GM19328 (cell line): ENCODE data around the gene MME.
"Not testable (repeated sequence)": the region's sequence is repeated elsewhere in the genome, so short reads cannot be mapped to it uniquely, and the experiment has no call there.

ENCODE experiments used
- ATAC-seq: cut with Tn5 transposase; IDR thresholded peaks from one replicate; pipeline ENCODE4 v1.9.1; 2021; ENCODE audit warnings: mild to moderate bottlenecking, moderate library complexity; ENCODE audit not compliant: unreplicated experiment

MME gene

GRCh38 chr3:155083313-155083905 is 3.3 kb downstream of the MME start:
- no peak for ATAC-seq

GRCh38 chr3:155084567-155084966 is 4.4 kb downstream of the MME start:
- no peak for ATAC-seq

DNA sequence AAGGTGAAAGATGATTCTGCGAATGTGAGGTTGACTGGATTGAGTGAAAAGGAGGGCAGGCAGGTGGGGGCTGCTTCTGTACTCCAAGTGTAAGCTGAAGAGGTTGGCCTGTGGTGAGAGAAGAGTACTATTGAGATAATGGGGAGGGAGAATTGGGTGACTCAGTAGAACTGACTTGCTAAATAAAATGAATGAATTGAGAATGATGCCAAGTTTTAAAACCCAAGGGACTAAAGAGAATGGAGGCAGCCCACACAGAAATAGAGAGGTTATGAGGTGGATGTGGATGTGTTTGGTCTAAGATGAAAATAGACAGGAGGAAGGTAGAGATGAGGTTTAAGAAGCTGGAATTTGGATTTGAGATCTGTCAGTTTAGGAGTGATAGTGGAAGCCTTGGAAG is 5.9 kb downstream of the MME start:
- no peak for ATAC-seq

GRCh38 chr3:155088706-155089345 is 8.7 kb downstream of the MME start:
- no peak for ATAC-seq

GRCh38 chr3:155089495-155089894 is 9.4 kb downstream of the MME start:
- ATAC-seq = no peak

GRCh38 chr3:155093261-155093660 is 13.1 kb downstream of the MME start:
- ATAC-seq = no peak

DNA sequence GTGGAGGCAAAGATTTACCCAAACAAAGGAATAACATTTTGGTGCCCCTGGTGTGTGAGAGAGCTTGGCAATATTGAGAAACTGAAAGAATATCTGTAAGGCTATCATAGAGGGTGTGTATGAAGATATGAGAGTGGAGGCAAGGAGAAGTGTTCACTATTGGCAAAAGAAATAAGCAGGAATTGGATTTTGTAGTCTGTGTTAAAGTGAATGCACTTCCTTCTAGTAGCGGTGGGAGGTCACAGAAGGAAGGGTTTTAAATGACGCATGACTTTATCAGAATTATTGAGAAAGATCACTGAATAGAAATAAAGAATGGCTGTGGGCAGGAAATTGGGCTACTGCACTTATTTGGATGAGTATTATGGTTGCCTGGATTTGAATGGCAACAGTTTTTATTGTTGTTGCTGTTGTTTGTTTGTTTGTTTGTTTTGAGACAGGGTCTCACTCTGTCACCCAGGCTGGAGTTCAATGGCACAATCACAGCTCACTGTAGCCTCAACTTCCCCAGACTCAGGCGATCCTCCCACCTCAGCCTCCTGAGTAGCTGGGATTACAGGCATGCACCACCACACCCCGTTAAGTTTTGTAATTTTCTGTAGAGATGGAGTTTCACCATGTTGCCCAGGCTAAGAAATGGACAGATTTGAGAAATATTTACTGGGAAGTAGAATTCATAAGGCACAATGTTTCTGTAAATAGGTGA is 16.3 kb downstream of the MME start:
- ATAC-seq = no peak

- no peak for ATAC-seq
Observed at GRCh38 chr3:155097009-155097349, 16.9 kb downstream of the MME start.

DNA sequence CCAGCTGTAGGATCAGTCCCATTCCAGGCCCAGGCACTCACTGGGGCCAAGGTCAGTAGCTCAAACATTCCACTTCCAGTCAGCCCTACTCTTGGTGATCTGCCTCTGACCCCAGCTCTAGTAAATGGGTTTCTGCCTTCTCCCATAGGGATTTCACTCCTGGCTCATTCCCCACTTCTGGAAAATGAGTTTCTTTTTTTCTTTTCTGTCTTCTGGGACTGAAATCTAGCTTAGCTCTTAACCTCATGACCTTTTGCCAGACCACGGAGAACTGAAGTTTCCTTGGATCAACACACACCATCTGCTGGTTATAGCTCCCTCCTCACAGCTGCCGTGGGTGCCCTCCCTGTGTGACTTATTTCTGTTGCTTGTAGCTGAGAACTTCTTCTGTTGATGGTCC is 21.3 kb downstream of the MME start:
- no peak for ATAC-seq

DNA sequence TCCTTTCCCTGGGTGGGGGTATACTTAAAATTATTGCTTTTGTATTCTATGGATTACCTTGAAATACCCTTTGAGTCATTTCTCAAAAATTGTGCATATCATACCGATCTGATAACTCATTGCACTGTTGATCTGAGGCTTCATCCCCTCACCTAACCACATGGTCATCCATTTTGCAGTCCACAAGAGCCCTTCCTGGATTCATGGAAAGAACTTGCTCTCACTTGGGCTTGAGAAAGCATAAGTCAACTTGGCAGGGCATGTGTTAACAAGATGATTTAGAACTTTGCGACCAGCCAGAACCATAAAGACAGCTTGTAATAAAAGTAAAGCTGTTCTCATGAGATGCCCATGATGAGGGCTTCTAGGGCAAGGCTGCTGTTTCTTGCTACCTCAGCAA is 22.2 kb downstream of the MME start:
- ATAC-seq = no peak

- no peak for ATAC-seq
Observed at GRCh38 chr3:155103686-155104085, 23.6 kb downstream of the MME start.

DNA sequence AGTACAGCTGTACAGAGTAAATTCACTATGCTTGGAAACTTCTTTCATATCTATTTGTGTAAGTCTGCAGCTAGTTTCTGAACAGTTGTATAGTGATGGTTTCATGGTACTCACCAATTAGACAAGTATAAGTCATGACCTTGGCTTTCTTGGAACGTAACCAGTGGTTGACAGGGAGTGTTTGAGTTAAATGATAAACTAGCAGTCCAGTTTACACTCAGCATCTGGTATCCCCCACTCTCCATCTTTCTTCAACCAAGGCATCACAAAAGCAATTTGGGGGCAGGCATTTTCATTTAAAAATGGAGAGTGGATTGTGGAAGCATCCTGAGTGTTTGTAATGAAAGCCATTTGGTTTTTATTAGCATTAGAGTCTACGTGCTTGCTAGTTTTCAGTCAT is 26.0 kb downstream of the MME start:
- no peak for ATAC-seq

- ATAC-seq = no peak
Observed at GRCh38 chr3:155110022-155110421, 29.9 kb downstream of the MME start.

DNA sequence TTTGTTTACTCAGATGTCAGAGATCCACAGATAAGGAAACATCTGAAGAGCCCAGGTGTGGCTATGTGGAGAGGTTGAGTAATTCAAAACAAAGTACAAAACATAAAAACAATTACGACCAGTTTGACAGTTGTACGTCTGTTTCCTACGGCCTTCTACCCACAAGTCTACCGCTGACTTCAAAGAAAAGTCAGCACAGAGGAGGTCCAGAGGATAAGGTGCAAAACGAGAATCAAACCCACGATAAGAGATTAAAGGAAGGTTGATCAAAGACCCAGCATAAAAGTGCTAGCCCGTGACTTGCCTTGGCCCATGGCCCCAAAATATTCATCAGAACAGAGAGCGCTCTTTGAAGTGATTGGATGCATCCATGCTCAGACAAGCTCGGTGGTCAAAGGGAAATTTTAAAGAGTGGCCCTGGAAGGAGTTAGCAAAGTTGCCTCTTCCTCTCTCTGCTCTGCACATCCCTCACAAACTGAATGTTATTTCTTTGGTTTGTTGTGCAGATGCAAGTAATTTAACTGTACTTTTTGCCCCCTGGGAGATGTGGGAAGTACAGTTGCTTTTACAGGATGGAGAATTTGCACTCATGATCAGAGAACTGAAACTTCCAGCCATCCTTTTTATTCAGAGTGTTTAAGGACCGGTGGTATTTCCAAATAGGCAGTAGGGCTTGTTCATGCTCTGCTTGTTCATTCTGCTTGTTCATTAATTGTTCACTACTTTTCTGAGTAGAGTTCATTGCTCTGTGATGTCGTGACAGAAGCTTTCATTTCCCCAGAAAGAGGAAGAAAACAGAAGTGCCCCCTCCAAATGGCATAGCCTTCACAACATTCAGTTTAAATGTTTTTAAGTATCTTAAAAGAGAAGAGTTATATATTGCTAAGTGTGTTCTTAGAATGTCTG is 31.1 kb downstream of the MME start:
- ATAC-seq = no peak

DNA sequence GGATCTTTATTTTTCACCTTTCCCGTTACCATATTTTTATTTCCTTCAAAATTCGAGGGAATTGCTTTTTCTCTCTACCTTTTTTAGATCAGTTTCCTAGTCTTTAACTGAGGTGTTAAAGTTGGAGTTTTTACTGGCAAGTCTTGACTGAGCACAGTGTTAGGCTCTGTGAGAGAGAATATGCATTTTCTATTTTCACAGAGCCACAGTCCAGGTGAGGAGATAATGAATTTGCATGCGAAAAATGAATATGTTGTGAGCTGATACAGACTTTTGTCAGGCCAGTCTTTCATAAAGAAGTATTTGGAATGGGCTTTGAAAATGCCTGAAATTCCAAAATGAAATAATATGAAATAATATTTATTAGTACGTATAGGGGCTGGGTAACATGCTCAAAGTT is 31.9 kb downstream of the MME start:
- ATAC-seq = no peak

DNA sequence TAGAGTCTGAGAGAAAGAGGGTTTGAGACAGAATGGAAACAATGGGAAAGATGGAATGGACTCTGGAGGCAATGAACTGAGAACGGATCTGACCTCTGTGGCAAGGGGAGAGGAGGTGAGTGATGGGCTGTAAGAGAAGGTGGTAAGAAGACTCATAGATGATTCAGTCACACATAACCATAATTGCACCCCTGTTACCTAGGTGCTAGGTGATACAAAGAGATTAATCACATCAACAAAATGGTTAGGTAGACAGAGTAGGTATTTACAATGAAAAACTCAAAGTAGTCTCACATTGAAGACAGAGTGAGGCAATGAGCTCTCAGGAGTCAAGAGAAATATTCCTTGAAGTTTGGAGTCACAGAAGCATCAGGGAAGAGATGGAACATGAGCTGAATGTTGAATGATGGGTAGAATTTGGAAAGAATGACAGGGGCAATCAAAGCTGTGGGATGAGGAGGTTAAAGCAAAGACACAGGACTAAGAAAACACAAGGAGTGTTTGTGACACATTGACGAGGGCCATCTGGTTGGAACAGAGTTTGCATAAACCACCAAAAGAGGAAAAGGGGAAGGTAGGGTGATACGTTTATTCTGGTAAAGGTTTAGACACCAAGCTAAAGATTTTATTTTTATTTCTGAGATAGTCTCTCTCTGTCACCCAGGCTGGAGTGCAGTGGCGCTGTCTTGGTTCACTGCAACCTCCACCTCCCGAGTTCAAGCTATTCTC is 32.7 kb downstream of the MME start:
- ATAC-seq = no peak

DNA sequence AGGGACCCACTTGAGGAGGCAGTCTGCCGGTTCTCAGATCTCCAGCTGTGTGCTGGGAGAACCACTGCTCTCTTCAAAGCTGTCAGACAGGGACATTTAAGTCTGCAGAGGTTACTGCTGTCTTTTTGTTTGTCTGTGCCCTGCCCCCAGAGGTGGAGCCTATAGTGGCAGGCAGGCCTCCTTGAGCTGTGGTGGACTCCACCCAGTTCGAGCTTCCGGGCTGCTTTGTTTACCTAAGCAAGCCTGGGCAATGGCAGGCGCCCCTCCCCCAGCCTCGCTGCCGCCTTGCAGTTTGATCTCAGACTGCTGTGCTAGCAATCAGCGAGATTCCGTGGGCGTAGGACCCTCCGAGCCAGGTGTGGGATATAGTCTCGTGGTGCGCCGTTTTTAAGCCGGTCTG is 44.6 kb downstream of the MME start:
- ATAC-seq = not testable (repeated sequence)

DNA sequence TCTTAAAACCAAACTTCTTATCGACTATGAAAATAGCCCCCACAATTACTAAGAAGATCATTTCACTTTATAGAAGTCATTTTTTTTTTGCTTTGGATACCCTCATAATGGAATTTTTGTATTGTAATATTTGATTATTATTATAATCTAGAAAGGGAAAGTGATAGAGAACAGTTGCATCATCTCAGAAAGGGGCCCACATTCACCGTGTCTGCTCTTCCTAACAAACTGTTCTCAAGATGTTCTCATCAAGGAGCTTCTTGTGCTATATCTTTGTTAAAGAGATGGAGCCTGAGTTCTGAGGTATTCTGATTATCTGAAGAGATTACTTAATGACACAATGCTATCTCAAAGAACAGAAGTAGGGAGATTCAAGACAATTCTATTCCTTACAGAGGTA is 49.3 kb downstream of the MME start:
- ATAC-seq = no peak

- ATAC-seq = no peak
Observed at GRCh38 chr3:155130001-155130400, 49.9 kb downstream of the MME start.

- no peak for ATAC-seq
Observed at GRCh38 chr3:155131104-155131503, 51.0 kb downstream of the MME start.

DNA sequence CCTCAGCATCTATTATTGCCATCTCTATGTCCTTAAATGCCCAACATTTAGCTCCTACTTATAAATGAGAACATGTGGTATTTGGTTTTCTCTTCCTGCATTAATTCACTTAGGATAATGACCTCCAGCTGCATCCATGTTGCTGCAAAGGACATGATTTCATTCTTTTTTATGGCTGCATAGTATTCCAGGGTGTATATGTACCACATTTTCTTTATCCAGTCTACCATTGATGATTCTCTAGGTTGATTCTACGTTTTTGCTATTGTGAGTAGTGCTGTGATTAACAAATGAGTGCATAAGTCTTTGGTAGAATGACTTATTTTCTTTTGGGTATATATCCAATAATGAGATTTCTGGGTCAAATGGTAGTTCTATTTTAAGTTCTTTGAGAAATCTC is 54.2 kb downstream of the MME start:
- ATAC-seq = not testable (repeated sequence)
